Embryonic facial prominence (tissue), 1 donor: ENCODE data around the gene ZFYVE28.

ENCODE experiments used
- DNase-seq: peaks from one replicate; pipeline ENCODE4 v3.0.0-alpha.2; 2016; ENCODE audit errors: extremely low spot score

ZFYVE28 gene

GRCh38 chr4:2411786-2412510 is 6.5 kb downstream of the ZFYVE28 start:
- DNase-seq = no peak

- no peak for DNase-seq
These were observed 9.1 kb downstream of the ZFYVE28 start for GRCh38 chr4:2409381-2409783.

- no peak for DNase-seq
These were observed 9.5 kb downstream of the ZFYVE28 start for GRCh38 chr4:2408976-2409375.

GRCh38 chr4:2408401-2408958 is 10.0 kb downstream of the ZFYVE28 start:
- no peak for DNase-seq

- no peak for DNase-seq
These were observed 10.5 kb downstream of the ZFYVE28 start for GRCh38 chr4:2407991-2408342.

GRCh38 chr4:2406920-2407319 is 11.5 kb downstream of the ZFYVE28 start:
- no peak for DNase-seq

- no peak for DNase-seq
These were observed 12.0 kb downstream of the ZFYVE28 start for GRCh38 chr4:2406406-2406805.

- DNase-seq = no peak
These were observed 15.5 kb downstream of the ZFYVE28 start for GRCh38 chr4:2402941-2403340.

GRCh38 chr4:2402048-2402842 is 16.2 kb downstream of the ZFYVE28 start:
- DNase-seq = no peak

- DNase-seq = no peak
These were observed 16.8 kb downstream of the ZFYVE28 start for GRCh38 chr4:2401610-2401983.

GRCh38 chr4:2400841-2401609 is 17.4 kb downstream of the ZFYVE28 start:
- no peak for DNase-seq

- no peak for DNase-seq
These were observed 18.7 kb downstream of the ZFYVE28 start for GRCh38 chr4:2399631-2400190.

- no peak for DNase-seq
These were observed 19.2 kb downstream of the ZFYVE28 start for GRCh38 chr4:2399216-2399615.

- DNase-seq = no peak
These were observed 20.7 kb downstream of the ZFYVE28 start for GRCh38 chr4:2397596-2398379.

GRCh38 chr4:2396781-2397368 is 21.6 kb downstream of the ZFYVE28 start:
- DNase-seq = no peak

GRCh38 chr4:2395584-2395983 is 22.9 kb downstream of the ZFYVE28 start:
- DNase-seq = no peak

GRCh38 chr4:2395038-2395437 is 23.4 kb downstream of the ZFYVE28 start:
- DNase-seq = no peak

GRCh38 chr4:2394528-2394927 is 23.9 kb downstream of the ZFYVE28 start:
- no peak for DNase-seq

GRCh38 chr4:2393353-2394270 is 24.8 kb downstream of the ZFYVE28 start:
- no peak for DNase-seq
